ENCODE measurements around the gene MDC1. TPM values are rescaled to one million over a fixed set of nuclear protein-coding genes. Genes with fewer than 3 reads are reported as not detected.

Gene MDC1
- total RNA-seq, 2 experiments from 2014 or later = 50.5 to 56.8 TPM

- no peaks in the 10 kb centered on the region for H3K27me3 ChIP-seq (ENCODE audit: control insufficient read depth in 1 of 2, insufficient read depth in 2 of 2, low read length in 2 of 2)
- no peaks in the 10 kb centered on the region for H3K4me1 ChIP-seq (ENCODE audit: insufficient read depth, low read length)
- CTCF ChIA-PET = interaction anchor here (1.7 kb wide), 1 partner anchor 22 kb away, joined by 4 read pairs; no protein-coding TSS in a partner anchor
- no peaks in the 10 kb centered on the region for H3K4me1 Mint-ChIP-seq (ENCODE audit: low read depth)
- no peak for ATAC-seq (ENCODE audit: poor library complexity)
- H3K27ac Mint-ChIP-seq = no peak overlapping the region
- no peak overlapping the region for H3K27ac ChIP-seq (ENCODE audit: low read depth in 1 of 2, low read length in 2 of 2)
- TF ChIP-seq, protein P1, sequence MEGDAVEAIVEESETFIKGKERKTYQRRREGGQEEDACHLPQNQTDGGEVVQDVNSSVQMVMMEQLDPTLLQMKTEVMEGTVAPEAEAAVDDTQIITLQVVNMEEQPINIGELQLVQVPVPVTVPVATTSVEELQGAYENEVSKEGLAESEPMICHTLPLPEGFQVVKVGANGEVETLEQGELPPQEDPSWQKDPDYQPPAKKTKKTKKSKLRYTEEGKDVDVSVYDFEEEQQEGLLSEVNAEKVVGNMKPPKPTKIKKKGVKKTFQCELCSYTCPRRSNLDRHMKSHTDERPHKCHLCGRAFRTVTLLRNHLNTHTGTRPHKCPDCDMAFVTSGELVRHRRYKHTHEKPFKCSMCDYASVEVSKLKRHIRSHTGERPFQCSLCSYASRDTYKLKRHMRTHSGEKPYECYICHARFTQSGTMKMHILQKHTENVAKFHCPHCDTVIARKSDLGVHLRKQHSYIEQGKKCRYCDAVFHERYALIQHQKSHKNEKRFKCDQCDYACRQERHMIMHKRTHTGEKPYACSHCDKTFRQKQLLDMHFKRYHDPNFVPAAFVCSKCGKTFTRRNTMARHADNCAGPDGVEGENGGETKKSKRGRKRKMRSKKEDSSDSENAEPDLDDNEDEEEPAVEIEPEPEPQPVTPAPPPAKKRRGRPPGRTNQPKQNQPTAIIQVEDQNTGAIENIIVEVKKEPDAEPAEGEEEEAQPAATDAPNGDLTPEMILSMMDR (IDR thresholded peaks at IDR 0.05) = no peak
- peaks cover 14% of the 10 kb centered on the region for H3K36me3 ChIP-seq (ENCODE audit: insufficient read depth, low read length)
- intact Hi-C loops (cut with DNase I, micrococcal nuclease) = no loop called here
- no peaks in the 10 kb centered on the region for H3K27me3 Mint-ChIP-seq
- no peak overlapping the region for H3K4me3 ChIP-seq (ENCODE audit: low read length)
- POLR2A ChIA-PET = interaction anchor here (1.3 kb wide), 1 partner anchor 17 kb away, joined by 4 read pairs; the partner anchor contains the start of gene MDC1
- no peak overlapping the region for H3K4me3 Mint-ChIP-seq
- no peaks in the 10 kb centered on the region for H3K9me3 Mint-ChIP-seq
- no peak for DNase-seq
- no peaks in the 10 kb centered on the region for H3K9me3 ChIP-seq (ENCODE audit: control insufficient read depth in 1 of 2, insufficient read depth in 1 of 2, low read length in 2 of 2)
- H3K36me3 Mint-ChIP-seq (ENCODE audit: low read depth) = peaks cover 47% of the 10 kb centered on the region
Measured at GRCh38 chr6:30700340-30700739, 16.7 kb downstream of the MDC1 start.

GRCh38 chr6:30696432-30696831 is 20.6 kb downstream of the MDC1 start:
- POLR2A ChIA-PET = interaction anchor here (0.5 kb wide), 1 partner anchor 32 kb away, joined by 4 read pairs; no protein-coding TSS in a partner anchor
- CTCF ChIA-PET = no interaction called here
- intact Hi-C loops (cut with DNase I, micrococcal nuclease) = no loop called here
- Mint-ChIP-seq H3K9me3 (no peaks in the 10 kb centered on the region), H3K4me3 (no peak overlapping the region), H3K36me3 (ENCODE audit: low read depth) (peaks cover 10% of the 10 kb centered on the region), H3K27ac (no peak overlapping the region), H3K4me1 (ENCODE audit: low read depth) (peaks cover 3% of the 10 kb centered on the region), H3K27me3 (no peaks in the 10 kb centered on the region)
- TF ChIP-seq, protein P1 (IDR thresholded peaks at IDR 0.05) = no peak
- H3K36me3 ChIP-seq (ENCODE audit: insufficient read depth, low read length) = peaks cover 4% of the 10 kb centered on the region
- H3K4me1 ChIP-seq (ENCODE audit: insufficient read depth, low read length) = peaks cover 3% of the 10 kb centered on the region
- ATAC-seq (ENCODE audit: poor library complexity) (no peak), DNase-seq (no peak)
- no peak overlapping the region for H3K4me3 ChIP-seq (ENCODE audit: low read length)
- no peak overlapping the region for H3K27ac ChIP-seq (ENCODE audit: low read depth in 1 of 2, low read length in 2 of 2)
- no peaks in the 10 kb centered on the region for H3K9me3 ChIP-seq (ENCODE audit: control insufficient read depth in 1 of 2, insufficient read depth in 1 of 2, low read length in 2 of 2)
- H3K27me3 ChIP-seq (ENCODE audit: control insufficient read depth in 1 of 2, insufficient read depth in 2 of 2, low read length in 2 of 2) = no peaks in the 10 kb centered on the region

GRCh38 chr6:30691208-30691847 is 25.8 kb downstream of the MDC1 start:
- Histone ChIP-seq H3K9me3 (ENCODE audit: control insufficient read depth in 1 of 2, insufficient read depth in 1 of 2, low read length in 2 of 2) (no peaks in the 10 kb centered on the region), H3K27ac (ENCODE audit: low read depth in 1 of 2, low read length in 2 of 2) (peak overlapping the region in 1 of 2 donors; percentile 57), H3K4me1 (ENCODE audit: insufficient read depth, low read length) (peaks cover 43% of the 10 kb centered on the region), H3K27me3 (ENCODE audit: control insufficient read depth in 1 of 2, insufficient read depth in 2 of 2, low read length in 2 of 2) (no peaks in the 10 kb centered on the region), H3K36me3 (ENCODE audit: insufficient read depth, low read length) (no peaks in the 10 kb centered on the region), H3K4me3 (ENCODE audit: low read length) (peak overlapping the region; percentile 68)
- DNase-seq (no peak), ATAC-seq (ENCODE audit: poor library complexity) (no peak)
- Mint-ChIP-seq H3K4me3 (peak overlapping the region; percentile 88), H3K9me3 (no peaks in the 10 kb centered on the region), H3K4me1 (ENCODE audit: low read depth) (peaks cover 42% of the 10 kb centered on the region), H3K27ac (peak overlapping the region; percentile 94), H3K27me3 (no peaks in the 10 kb centered on the region), H3K36me3 (ENCODE audit: low read depth) (peaks cover 1% of the 10 kb centered on the region)
- ChIA-PET CTCF (interaction anchor here (5.5 to 6.1 kb wide), 2 partner anchors 12 to 40 kb away, joined by 28 to 49 read pairs; no protein-coding TSS in a partner anchor), POLR2A (interaction anchor here (0.6 to 5.2 kb wide), 7 partner anchors 10 to 76 kb away, joined by 3 to 44 read pairs (median 5); partner anchors contain the start of genes MDC1, MRPS18B and PPP1R10)
- TF ChIP-seq, protein P1 (IDR thresholded peaks at IDR 0.05) = no peak
- intact Hi-C loops (cut with DNase I, micrococcal nuclease) = no loop called here

Data from CD4-positive, alpha-beta T cell (primary cell).